Smooth muscle cell (in vitro differentiated cells): ENCODE results near the gene ARF3. TPM values are rescaled to one million over a fixed set of nuclear protein-coding genes. Genes with fewer than 3 reads are reported as not detected.

ENCODE experiments used
- DNase-seq: peaks from one replicate; lab custom pipeline; 2025; ENCODE audit not compliant: unreplicated experiment; lab: John Stamatoyannopoulos, UW
- H2AFZ ChIP-seq: fragments of 200-600 bp; sonication (generic); 2 replicates; pipeline ENCODE4 v1.6.0; 2016; ENCODE audit warnings: antibody characterized with exemption, low read depth, mild to moderate bottlenecking
- H3F3A ChIP-seq: fragments of 200-600 bp; sonication (generic); 2 replicates; pipeline ENCODE4 v1.6.0; 2017; ENCODE audit warnings: antibody characterized with exemption, low read depth
- H3K27ac ChIP-seq: fragments of 200-600 bp; sonication (generic); 2 replicates; pipeline ENCODE4 v1.5.1; 2016; ENCODE audit warnings: low read depth, mild to moderate bottlenecking
- H3K27me3 ChIP-seq: fragments of 200-600 bp; sonication (generic); 2 replicates; pipeline ENCODE4 v1.6.1; 2016; ENCODE audit warnings: low read depth, mild to moderate bottlenecking
- H3K36me3 ChIP-seq: fragments of 200-600 bp; sonication (generic); 2 replicates; pipeline ENCODE4 v1.5.1; 2016; ENCODE audit warnings: low read depth
- H3K4me1 ChIP-seq: fragments of 200-600 bp; sonication (generic); 2 replicates; pipeline ENCODE4 v1.5.1; 2016; ENCODE audit warnings: low read depth
- H3K4me2 ChIP-seq: fragments of 200-600 bp; sonication (generic); 2 replicates; pipeline ENCODE4 v1.6.0; 2016; ENCODE audit warnings: mild to moderate bottlenecking
- H3K4me3 ChIP-seq: fragments of 200-600 bp; sonication (generic); 2 replicates; pipeline ENCODE4 v1.5.1; 2016; ENCODE audit warnings: mild to moderate bottlenecking
- H3K79me2 ChIP-seq: fragments of 200-600 bp; sonication (generic); 2 replicates; pipeline ENCODE4 v1.6.0; 2016; ENCODE audit warnings: low read depth, mild to moderate bottlenecking
- H3K9ac ChIP-seq: fragments of 200-600 bp; sonication (generic); 2 replicates; pipeline ENCODE4 v1.6.0; 2016; ENCODE audit warnings: low read depth
- H3K9me3 ChIP-seq: fragments of 200-600 bp; sonication (generic); replicated peaks from 2 replicates; pipeline ENCODE4 v1.5.1; 2016; ENCODE audit warnings: low read depth
- H4K20me1 ChIP-seq: fragments of 200-600 bp; sonication (generic); 2 replicates; pipeline ENCODE4 v1.6.0; 2016; ENCODE audit warnings: low read depth
- CTCF ChIP-seq: fragments of 200-600 bp; sonication (generic); IDR thresholded peaks from 2 replicates; pipeline ENCODE4 v1.5.1; 2017; ENCODE audit warnings: borderline replicate concordance, mild to moderate bottlenecking, antibody characterized with exemption; ENCODE audit not compliant: insufficient read depth, poor library complexity, severe bottlenecking
- WGBS: methylation state at CpG from one replicate; pipeline ENCODE4 v1.1.7; 2016; ENCODE audit warnings: low lambda C conversion rate; 5-methylcytosine and 5-hydroxymethylcytosine counted together
- polyA plus RNA-seq: library from polyadenylated mRNA; unstranded; fragments of >200 nt; fragmentation: Nextera tagmentation; extraction: Ambion mirVana; gene quantifications from 2 replicates; pipeline ENCODE4 v1.2.1, GENCODE V29; 2016
- total RNA-seq: library from RNA; depleted of rRNA; stranded (reverse); fragments of >200 nt; gene quantifications from 2 replicates; pipeline ENCODE4 v1.2.3, GENCODE V29; 2014

The ARF3 gene
- total and polyA plus RNA-seq, 2 experiments from 2014 or later: 59.9 to 67.7 TPM

GRCh38 chr12:48932878-48933277 lies 24.4 kb downstream of the ARF3 start:
- Histone ChIP-seq H3K9ac (no peak overlapping the region), H4K20me1 (peaks cover 52% of the 10 kb centered on the region), H3F3A (peaks cover 10% of the 10 kb centered on the region), H3K27me3 (no peaks in the 10 kb centered on the region), H3K36me3 (peaks cover 7% of the 10 kb centered on the region), H3K9me3 (no peaks in the 10 kb centered on the region), H3K4me1 (no peaks in the 10 kb centered on the region), H3K4me3 (no peak overlapping the region), H3K4me2 (no peak overlapping the region), H3K27ac (no peak overlapping the region), H3K79me2 (no peaks in the 10 kb centered on the region), H2AFZ (no peak overlapping the region)
- 81% methylated on average over 2 of the region's 2 CpGs for WGBS
- no peak for TF ChIP-seq CTCF
- DNase-seq: no peak

GRCh38 chr12:48930475-48930874 lies 26.8 kb downstream of the ARF3 start:
- Histone ChIP-seq H3K4me1 (no peaks in the 10 kb centered on the region), H3K36me3 (peaks cover 7% of the 10 kb centered on the region), H3K4me3 (no peak overlapping the region), H4K20me1 (peaks cover 34% of the 10 kb centered on the region), H3K79me2 (no peaks in the 10 kb centered on the region), H3K9ac (no peak overlapping the region), H2AFZ (no peak overlapping the region), H3F3A (peaks cover 16% of the 10 kb centered on the region), H3K9me3 (no peaks in the 10 kb centered on the region), H3K27ac (no peak overlapping the region), H3K27me3 (no peaks in the 10 kb centered on the region), H3K4me2 (no peak overlapping the region)
- no peak for TF ChIP-seq CTCF
- no peak for DNase-seq
- 98% methylated on average over 4 of the region's 4 CpGs for WGBS

DNA sequence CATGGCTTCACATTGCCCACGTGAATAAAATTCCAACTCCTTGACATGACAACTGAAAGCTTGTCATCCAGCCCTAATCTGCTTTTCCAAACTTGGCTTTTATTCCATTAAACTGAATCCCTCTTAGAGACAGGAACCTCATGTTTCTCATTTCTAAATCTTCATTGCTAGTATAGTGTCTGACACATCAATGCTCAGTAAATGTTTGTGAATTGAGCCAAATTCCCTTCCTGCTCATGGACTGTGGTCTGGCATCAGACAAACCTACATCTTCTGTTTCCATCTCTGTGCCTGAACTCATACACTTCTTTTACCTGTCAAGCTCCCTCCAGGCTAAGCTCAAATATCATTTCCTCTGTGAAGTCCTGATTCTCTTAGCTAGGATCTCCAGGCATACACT lies 27.7 kb downstream of the ARF3 start:
- H3K9ac ChIP-seq: no peak overlapping the region
- 89% methylated on average over 1 of the region's 1 CpG for WGBS
- no peak overlapping the region for H2AFZ ChIP-seq
- no peak overlapping the region for H3K27ac ChIP-seq
- peaks cover 25% of the 10 kb centered on the region for H4K20me1 ChIP-seq
- DNase-seq: no peak
- no peaks in the 10 kb centered on the region for H3K27me3 ChIP-seq
- H3K9me3 ChIP-seq: no peaks in the 10 kb centered on the region
- H3K4me3 ChIP-seq: no peak overlapping the region
- peaks cover 16% of the 10 kb centered on the region for H3F3A ChIP-seq
- no peak overlapping the region for H3K4me2 ChIP-seq
- H3K4me1 ChIP-seq: no peaks in the 10 kb centered on the region
- TF ChIP-seq CTCF: no peak
- no peaks in the 10 kb centered on the region for H3K79me2 ChIP-seq
- peaks cover 7% of the 10 kb centered on the region for H3K36me3 ChIP-seq

- 33% methylated on average over 2 of the region's 2 CpGs for WGBS
- no peak overlapping the region for H3K9ac ChIP-seq
- peaks cover 7% of the 10 kb centered on the region for H3K36me3 ChIP-seq
- DNase-seq: no peak
- TF ChIP-seq CTCF: no peak
- peak overlapping the region; percentile 5 for H3K4me2 ChIP-seq
- H3K27ac ChIP-seq: no peak overlapping the region
- no peaks in the 10 kb centered on the region for H3K79me2 ChIP-seq
- H3K4me3 ChIP-seq: no peak overlapping the region
- peaks cover 13% of the 10 kb centered on the region for H4K20me1 ChIP-seq
- H3K9me3 ChIP-seq: no peaks in the 10 kb centered on the region
- H3F3A ChIP-seq: peaks cover 16% of the 10 kb centered on the region
- H3K27me3 ChIP-seq: no peaks in the 10 kb centered on the region
- no peak overlapping the region for H2AFZ ChIP-seq
- H3K4me1 ChIP-seq: no peaks in the 10 kb centered on the region
Measured at GRCh38 chr12:48927261-48927660, 30.0 kb downstream of the ARF3 start.
